ENCODE measurements around the gene NELL2. TPM values are rescaled to one million over a fixed set of nuclear protein-coding genes. Genes with fewer than 3 reads are reported as not detected.

NELL2 gene
- total RNA-seq, 1 experiment from 2014 or later = 32.7 TPM

- no peak overlapping the region for H3K27ac Mint-ChIP-seq
- Histone ChIP-seq H3K27ac (ENCODE audit: insufficient read length, low read depth, low read length) (no peak overlapping the region), H2AFZ (ENCODE audit: low read length) (no peak overlapping the region), H3K56ac (ENCODE audit: insufficient read length, low read depth, low read length) (no peak overlapping the region), H3T11ph (ENCODE audit: low read length) (no peak overlapping the region), H2BK20ac (ENCODE audit: low read depth, low read length, poor library complexity, severe bottlenecking) (no peak overlapping the region), H2BK120ac (ENCODE audit: low read depth, low read length, poor library complexity, severe bottlenecking) (no peak overlapping the region), H3K9me3 (ENCODE audit: control insufficient read depth, low read depth, low read length) (no peaks in the 10 kb centered on the region), H2BK12ac (ENCODE audit: insufficient read length, low read depth, low read length) (no peak overlapping the region), H4K91ac (ENCODE audit: insufficient read length, low read depth, low read length) (no peak overlapping the region), H3K4ac (ENCODE audit: low read depth, low read length) (no peak overlapping the region), H3K4me1 (ENCODE audit: insufficient read depth, low read length) (no peaks in the 10 kb centered on the region), H2BK15ac (ENCODE audit: low read depth, low read length) (no peak overlapping the region), H3K27me3 (ENCODE audit: insufficient read depth, low read length) (no peaks in the 10 kb centered on the region), H4K20me1 (ENCODE audit: control insufficient read depth, insufficient read depth, insufficient read length) (no peaks in the 10 kb centered on the region), H3K18ac (ENCODE audit: insufficient read length, low read depth, low read length) (no peak overlapping the region), H3K79me1 (ENCODE audit: insufficient read depth, low read depth, low read length, poor library complexity, severe bottlenecking) (no peaks in the 10 kb centered on the region), H4K5ac (ENCODE audit: insufficient read length, low read depth, low read length) (no peak overlapping the region), H3K9ac (ENCODE audit: extremely low read depth, insufficient read length, low read length) (no peak overlapping the region), H3K23ac (ENCODE audit: insufficient read length, low read depth, low read length) (no peak overlapping the region), H3K79me2 (ENCODE audit: insufficient read depth, low read length) (no peaks in the 10 kb centered on the region), H2BK5ac (ENCODE audit: insufficient read length, low read length) (no peak overlapping the region), H4K8ac (replicated peaks; ENCODE audit: insufficient read length, low read depth, low read length) (no peak overlapping the region), H3K14ac (ENCODE audit: insufficient read depth, low read length) (no peak overlapping the region), H3K23me2 (ENCODE audit: insufficient read length, low read depth, low read length, poor library complexity, severe bottlenecking) (no peaks in the 10 kb centered on the region), H2AK5ac (ENCODE audit: insufficient read length, low read length) (no peak overlapping the region), H3K4me2 (ENCODE audit: insufficient read depth, insufficient read length, low read length) (no peak overlapping the region)
- H3K4me1 Mint-ChIP-seq = peaks cover 7 to 8% of the 10 kb centered on the region in 2 experiments; a peak in 2 of 4 replicates
- no CpG with 5 or more reads among the region's 3 CpGs for WGBS (ENCODE audit: extremely low coverage, insufficient read length, low lambda C conversion rate)
- no peaks in the 10 kb centered on the region for H3K27me3 Mint-ChIP-seq (ENCODE audit: low read depth)
- no peak for DNase-seq
- H3K4me3 Mint-ChIP-seq = no peak overlapping the region
- H3K9me3 Mint-ChIP-seq = no peaks in the 10 kb centered on the region
- TF ChIP-seq CTCF (conservative IDR thresholded peaks at IDR 0.05) = no peak
- no peaks in the 10 kb centered on the region for H3K36me3 Mint-ChIP-seq (ENCODE audit: insufficient read depth in 1 of 3, low read depth in 3 of 3)
Observed at GRCh38 chr12:44921736-44922135, 45.6 kb upstream of the NELL2 start.

Measured in H9 (cell line).